SK-N-SH treated with all-trans-retinoic acid at 6 μM for 48 hours (cell line): ENCODE measurements around the gene MRAP.

Experiments
- ATAC-seq: fragments of 200-7000 bp; cut with Tn5 transposase; 3 replicates; pipeline ENCODE4 v1.9.1; 2020; ENCODE audit warnings: mild to moderate bottlenecking, moderate library complexity
- ARNTL ChIP-seq: fragments of 450-650 bp; formaldehyde crosslinking; IDR thresholded peaks from 2 replicates; pipeline ENCODE4 v1.5.0; 2020; ENCODE audit warnings: low read depth, mild to moderate bottlenecking, moderate library complexity, borderline replicate concordance
- BACH2 ChIP-seq: fragments of 250-450 bp; sonication (Bioruptor Pico); IDR thresholded peaks from 2 replicates; pipeline ENCODE4 v1.9.0; 2021; ENCODE audit warnings: mild to moderate bottlenecking, borderline replicate concordance
- CREB5 ChIP-seq: fragments of 250-450 bp; sonication (Bioruptor Pico); IDR thresholded peaks from 2 replicates; pipeline ENCODE4 v1.5.1; 2020; ENCODE audit warnings: low read depth, mild to moderate bottlenecking, moderate library complexity
- CSDC2 ChIP-seq: fragments of 250-450 bp; sonication (Bioruptor Pico); IDR thresholded peaks from 2 replicates; pipeline ENCODE4 v1.5.0; 2020; ENCODE audit warnings: mild to moderate bottlenecking, moderate library complexity
- CSRNP3 ChIP-seq: fragments of 250-450 bp; sonication (Bioruptor Pico); IDR thresholded peaks from 2 replicates; pipeline ENCODE4 v1.5.1; 2021; ENCODE audit warnings: mild to moderate bottlenecking, moderate library complexity
- ESRRG ChIP-seq: fragments of 250-450 bp; sonication (Bioruptor Pico); IDR thresholded peaks from 2 replicates; pipeline ENCODE4 v1.6.1; 2021; ENCODE audit warnings: mild to moderate bottlenecking
- GLIS3 ChIP-seq: fragments of 250-450 bp; sonication (Bioruptor Pico); IDR thresholded peaks from 2 replicates; pipeline ENCODE4 v1.5.0; 2020; ENCODE audit warnings: mild to moderate bottlenecking, moderate library complexity
- ISL1 ChIP-seq: fragments of 250-450 bp; sonication (Bioruptor Pico); IDR thresholded peaks from 2 replicates; pipeline ENCODE4 v2.1.2; 2022; ENCODE audit warnings: mild to moderate bottlenecking, moderate library complexity
- OSR1 ChIP-seq: fragments of 250-450 bp; sonication (Bioruptor Pico); IDR thresholded peaks from 2 replicates; pipeline ENCODE4 v1.8.0; 2022; ENCODE audit warnings: moderate library complexity, mild to moderate bottlenecking, inconsistent platforms
- PATZ1 ChIP-seq: fragments of 250-450 bp; sonication (Bioruptor Pico); IDR thresholded peaks from 2 replicates; pipeline ENCODE4 v1.8.0; 2020; ENCODE audit warnings: mild to moderate bottlenecking, moderate library complexity, borderline replicate concordance
- POU6F1 ChIP-seq: fragments of 250-450 bp; sonication (Bioruptor Pico); IDR thresholded peaks from 2 replicates; pipeline ENCODE4 v1.8.0; 2021; ENCODE audit warnings: low read depth, mild to moderate bottlenecking, moderate library complexity, borderline replicate concordance
- RARB ChIP-seq: fragments of 250-450 bp; sonication (Bioruptor Pico); IDR thresholded peaks from 2 replicates; pipeline ENCODE4 v1.8.0; 2021; ENCODE audit warnings: mild to moderate bottlenecking, moderate library complexity
- TCF4 ChIP-seq: fragments of 250-450 bp; sonication (Bioruptor Pico); IDR thresholded peaks from 2 replicates; pipeline ENCODE4 v1.8.0; 2021; ENCODE audit warnings: mild to moderate bottlenecking, moderate library complexity, borderline replicate concordance
- TSHZ2 ChIP-seq: fragments of 250-450 bp; sonication (Bioruptor Pico); IDR thresholded peaks from 2 replicates; pipeline ENCODE4 v1.5.0; 2020; ENCODE audit warnings: mild to moderate bottlenecking, moderate library complexity
- ZC3H10 ChIP-seq: fragments of 250-450 bp; sonication (Bioruptor Pico); IDR thresholded peaks from 2 replicates; pipeline ENCODE4 v1.5.1; 2021; ENCODE audit warnings: mild to moderate bottlenecking, moderate library complexity
- ZFP3 ChIP-seq: fragments of 250-450 bp; sonication (Bioruptor Pico); IDR thresholded peaks from 2 replicates; pipeline ENCODE4 v1.5.0; 2020; ENCODE audit warnings: mild to moderate bottlenecking, moderate library complexity
- ZFP30 ChIP-seq: fragments of 450-650 bp; formaldehyde crosslinking; IDR thresholded peaks from 2 replicates; pipeline ENCODE4 v1.5.0; 2022; ENCODE audit warnings: mild to moderate bottlenecking, moderate library complexity
- ZNF565 ChIP-seq: fragments of 450-650 bp; formaldehyde crosslinking; conservative IDR thresholded peaks from 2 replicates; pipeline ENCODE4 v1.5.0; 2020; ENCODE audit warnings: low read depth, mild to moderate bottlenecking, moderate library complexity

The MRAP gene

GRCh38 chr21:32282992-32283391, 15.7 kb upstream of the MRAP start:
- TF ChIP-seq ZFP3: no peak
- no peak for TF ChIP-seq GLIS3 (CRISPR knock-in tag)
- no peak for TF ChIP-seq ZC3H10 (CRISPR knock-in tag)
- no peak for TF ChIP-seq ZNF565
- no peak for TF ChIP-seq ARNTL (CRISPR knock-in tag)
- TF ChIP-seq CREB5 (CRISPR knock-in tag): no peak
- no peak for TF ChIP-seq ZFP30 (CRISPR knock-in tag)
- TF ChIP-seq ESRRG (CRISPR knock-in tag): no peak
- TF ChIP-seq PATZ1: no peak
- no peak for TF ChIP-seq CSRNP3 (CRISPR knock-in tag)
- no peak for TF ChIP-seq POU6F1 (CRISPR knock-in tag)
- TF ChIP-seq TCF4 (CRISPR knock-in tag): no peak
- no peak for TF ChIP-seq ISL1 (CRISPR knock-in tag)
- no peak for TF ChIP-seq CSDC2
- no peak for TF ChIP-seq TSHZ2
- TF ChIP-seq RARB (CRISPR knock-in tag): no peak
- TF ChIP-seq BACH2: no peak
- TF ChIP-seq, all 23 proteins: peak for 0
- ATAC-seq: no peak

GRCh38 chr21:32285476-32285875, 13.2 kb upstream of the MRAP start:
- no peak for TF ChIP-seq CSRNP3 (CRISPR knock-in tag)
- TF ChIP-seq ISL1 (CRISPR knock-in tag): no peak
- TF ChIP-seq ARNTL (CRISPR knock-in tag): no peak
- TF ChIP-seq TCF4 (CRISPR knock-in tag): no peak
- no peak for TF ChIP-seq CSDC2
- TF ChIP-seq OSR1 (CRISPR knock-in tag): no peak
- no peak for TF ChIP-seq CREB5 (CRISPR knock-in tag)
- no peak for TF ChIP-seq ESRRG (CRISPR knock-in tag)
- no peak for TF ChIP-seq BACH2
- TF ChIP-seq POU6F1 (CRISPR knock-in tag): no peak
- no peak for TF ChIP-seq ZNF565
- no peak for TF ChIP-seq GLIS3 (CRISPR knock-in tag)
- no peak for ATAC-seq
